GM11168 (cell line): Measurements from ENCODE around the gene ZDHHC7.
"Not testable (repeated sequence)": the region's sequence is repeated elsewhere in the genome, so short reads cannot be mapped to it uniquely, and the experiment has no call there.

Source experiments
- in situ Hi-C: fragments of 300-500 bp; cut with MboI; formaldehyde crosslinking; loops from one replicate; pipeline ENCODE4 v1.12.0; 2022; ENCODE audit warnings: low sequenced_read_pairs; ENCODE audit not compliant: unreplicated experiment

ZDHHC7 gene

GRCh38 chr16:84947996-84948850 lies 63.1 kb downstream of the ZDHHC7 start:
- in situ Hi-C loops = loop anchor here (10.0 kb wide), 1 partner anchor 277 kb away; no protein-coding TSS in a partner anchor

GRCh38 chr16:84947022-84947421 lies 64.3 kb downstream of the ZDHHC7 start:
- in situ Hi-C loops = loop anchor here (10.0 kb wide), 1 partner anchor 278 kb away; no protein-coding TSS in a partner anchor

- in situ Hi-C loops = loop anchor here (10.0 kb wide), 1 partner anchor 281 kb away; no protein-coding TSS in a partner anchor
Measured at GRCh38 chr16:84943620-84944019, 67.7 kb downstream of the ZDHHC7 start.

GRCh38 chr16:84942786-84943185 lies 68.5 kb downstream of the ZDHHC7 start:
- in situ Hi-C loops = loop anchor here (10.0 kb wide), 1 partner anchor 282 kb away; no protein-coding TSS in a partner anchor

GRCh38 chr16:84941921-84942320 lies 69.4 kb downstream of the ZDHHC7 start:
- in situ Hi-C loops = loop anchor here (10.0 kb wide), 1 partner anchor 283 kb away; no protein-coding TSS in a partner anchor

GRCh38 chr16:84940670-84941551 lies 70.4 kb downstream of the ZDHHC7 start:
- in situ Hi-C loops = loop anchor here (10.0 kb wide), 1 partner anchor 284 kb away; no protein-coding TSS in a partner anchor

- in situ Hi-C loops = not testable (repeated sequence)
Measured at GRCh38 chr16:84938616-84939015, 72.7 kb downstream of the ZDHHC7 start.

GRCh38 chr16:84937196-84938005 lies 73.9 kb downstream of the ZDHHC7 start:
- in situ Hi-C loops = no loop called here

- in situ Hi-C loops = no loop called here
Measured at GRCh38 chr16:84933774-84934631, 77.3 kb downstream of the ZDHHC7 start.

GRCh38 chr16:84932681-84933080 lies 78.7 kb downstream of the ZDHHC7 start:
- in situ Hi-C loops = no loop called here

GRCh38 chr16:84931506-84931905 lies 79.8 kb downstream of the ZDHHC7 start:
- in situ Hi-C loops = no loop called here

GRCh38 chr16:84931107-84931494 lies 80.2 kb downstream of the ZDHHC7 start:
- in situ Hi-C loops = no loop called here

- in situ Hi-C loops = no loop called here
Measured at GRCh38 chr16:84930298-84931106, 80.8 kb downstream of the ZDHHC7 start.

- in situ Hi-C loops = no loop called here
Measured at GRCh38 chr16:84929421-84930297, 81.7 kb downstream of the ZDHHC7 start.

GRCh38 chr16:84928679-84929420 lies 82.5 kb downstream of the ZDHHC7 start:
- in situ Hi-C loops = no loop called here
